GM19099 (cell line): ENCODE measurements around the gene CFAP119.

ENCODE experiments used
- POLR2A ChIP-seq: IDR thresholded peaks from 3 replicates; pipeline ENCODE4 v1.6.1; 2011; ENCODE audit warnings: low read depth; ENCODE audit not compliant: insufficient read length; ENCODE audit errors: extremely low read depth

Gene CFAP119

DNA sequence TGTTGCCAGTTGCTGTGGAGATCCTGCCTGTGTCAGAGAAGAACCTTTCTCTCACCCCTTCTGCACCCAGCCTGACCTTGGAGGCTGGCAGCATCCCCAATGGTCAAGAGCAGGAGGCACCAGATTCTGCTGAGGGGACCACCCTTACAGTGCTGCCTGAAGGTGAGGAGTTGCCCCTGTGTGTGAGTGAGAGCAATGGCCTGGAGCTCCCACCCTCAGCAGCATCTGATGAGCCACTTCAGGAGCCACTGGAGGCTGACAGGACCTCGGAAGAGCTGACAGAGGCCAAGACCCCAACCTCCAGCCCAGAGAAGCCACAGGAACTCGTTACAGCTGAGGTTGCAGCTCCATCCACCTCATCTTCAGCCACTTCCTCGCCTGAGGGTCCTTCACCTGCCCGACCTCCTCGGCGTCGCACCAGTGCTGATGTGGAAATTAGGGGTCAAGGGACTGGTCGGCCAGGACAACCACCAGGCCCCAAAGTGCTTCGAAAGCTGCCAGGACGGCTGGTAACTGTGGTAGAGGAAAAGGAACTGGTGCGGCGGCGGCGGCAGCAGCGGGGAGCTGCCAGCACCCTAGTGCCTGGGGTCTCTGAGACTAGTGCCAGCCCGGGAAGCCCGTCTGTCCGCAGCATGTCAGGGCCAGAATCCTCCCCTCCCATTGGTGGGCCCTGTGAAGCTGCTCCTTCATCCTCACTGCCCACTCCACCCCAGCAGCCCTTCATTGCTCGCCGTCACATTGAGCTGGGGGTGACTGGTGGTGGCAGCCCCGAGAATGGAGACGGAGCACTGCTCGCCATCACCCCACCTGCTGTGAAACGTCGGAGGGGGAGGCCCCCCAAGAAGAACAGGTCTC lies 23.8 kb downstream of the CFAP119 start:
- TF ChIP-seq POLR2A: no peak

DNA sequence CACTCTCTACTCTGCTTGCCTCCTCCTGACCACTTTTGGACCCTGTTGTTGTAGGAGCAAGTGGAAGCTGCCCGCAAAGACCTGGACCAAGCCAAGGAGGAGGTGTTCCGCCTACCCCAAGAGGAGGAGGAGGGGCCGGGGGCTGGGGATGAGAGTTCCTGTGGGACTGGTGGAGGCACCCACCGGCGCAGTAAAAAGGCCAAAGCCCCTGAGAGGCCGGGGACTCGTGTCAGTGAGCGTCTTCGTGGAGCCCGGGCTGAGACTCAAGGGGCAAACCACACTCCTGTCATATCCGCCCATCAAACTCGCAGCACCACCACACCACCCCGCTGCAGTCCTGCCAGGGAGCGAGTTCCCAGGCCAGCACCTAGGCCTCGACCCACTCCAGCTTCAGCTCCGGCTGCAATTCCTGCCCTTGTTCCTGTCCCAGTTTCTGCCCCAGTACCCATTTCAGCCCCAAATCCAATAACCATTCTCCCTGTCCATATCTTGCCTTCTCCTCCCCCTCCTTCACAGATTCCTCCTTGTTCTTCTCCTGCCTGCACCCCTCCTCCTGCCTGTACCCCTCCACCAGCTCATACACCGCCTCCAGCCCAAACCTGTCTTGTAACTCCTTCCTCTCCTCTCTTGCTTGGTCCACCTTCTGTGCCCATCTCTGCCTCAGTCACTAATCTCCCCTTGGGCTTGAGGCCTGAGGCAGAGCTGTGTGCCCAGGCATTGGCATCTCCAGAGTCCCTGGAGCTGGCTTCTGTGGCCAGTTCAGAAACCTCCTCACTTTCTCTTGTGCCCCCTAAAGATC lies 24.7 kb downstream of the CFAP119 start:
- TF ChIP-seq POLR2A: no peak

DNA sequence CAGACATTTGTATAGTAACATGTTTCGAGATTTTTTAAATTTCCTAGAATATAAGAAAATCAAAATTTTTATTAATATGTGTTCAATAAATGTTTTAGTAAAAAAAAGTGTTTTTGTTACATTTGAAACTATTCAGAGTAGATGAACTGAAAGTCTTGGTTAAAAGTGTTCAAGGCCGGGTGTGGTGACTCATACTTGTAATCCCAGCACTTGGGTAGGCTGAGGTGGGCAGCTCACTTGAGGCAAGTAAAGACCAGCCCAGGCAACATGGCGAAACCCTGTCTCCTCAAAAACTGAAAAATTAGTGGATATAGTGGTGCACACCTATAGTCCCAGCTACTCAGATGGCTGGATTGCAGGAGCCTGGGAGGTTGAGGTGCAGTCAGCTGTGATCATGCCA lies 30.5 kb downstream of the CFAP119 start:
- TF ChIP-seq POLR2A: no peak

DNA sequence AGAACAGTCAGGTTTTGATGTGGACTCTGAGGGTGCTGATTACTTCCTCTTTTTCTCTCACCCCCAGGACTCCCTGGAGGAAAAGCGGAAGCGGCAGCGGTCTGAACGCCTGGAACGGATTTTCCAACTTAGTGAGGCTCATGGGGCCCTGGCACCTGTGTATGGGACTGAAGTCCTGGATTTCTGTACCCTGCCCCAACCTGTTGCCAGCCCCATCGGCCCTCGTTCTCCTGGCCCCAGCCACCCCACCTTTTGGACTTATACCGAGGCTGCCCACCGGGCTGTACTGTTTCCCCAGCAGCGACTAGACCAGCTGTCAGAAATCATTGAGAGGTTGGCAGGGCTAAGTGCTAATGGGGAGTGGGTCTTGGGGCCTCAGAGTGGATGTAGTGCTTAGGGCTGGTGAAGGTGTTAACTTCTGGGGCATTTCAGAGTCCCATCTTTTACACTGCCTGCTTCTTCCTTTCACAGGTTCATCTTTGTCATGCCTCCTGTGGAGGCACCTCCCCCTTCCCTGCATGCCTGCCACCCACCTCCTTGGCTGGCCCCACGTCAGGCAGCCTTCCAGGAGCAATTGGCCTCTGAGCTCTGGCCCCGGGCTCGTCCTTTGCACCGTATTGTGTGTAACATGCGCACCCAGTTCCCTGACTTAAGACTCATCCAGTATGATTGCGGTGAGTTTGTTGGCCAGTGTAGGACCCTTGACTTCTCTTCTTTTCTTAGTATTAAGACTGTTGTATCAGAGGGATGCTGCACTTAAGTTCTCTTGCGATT lies 32.8 kb downstream of the CFAP119 start:
- no peak for TF ChIP-seq POLR2A

DNA sequence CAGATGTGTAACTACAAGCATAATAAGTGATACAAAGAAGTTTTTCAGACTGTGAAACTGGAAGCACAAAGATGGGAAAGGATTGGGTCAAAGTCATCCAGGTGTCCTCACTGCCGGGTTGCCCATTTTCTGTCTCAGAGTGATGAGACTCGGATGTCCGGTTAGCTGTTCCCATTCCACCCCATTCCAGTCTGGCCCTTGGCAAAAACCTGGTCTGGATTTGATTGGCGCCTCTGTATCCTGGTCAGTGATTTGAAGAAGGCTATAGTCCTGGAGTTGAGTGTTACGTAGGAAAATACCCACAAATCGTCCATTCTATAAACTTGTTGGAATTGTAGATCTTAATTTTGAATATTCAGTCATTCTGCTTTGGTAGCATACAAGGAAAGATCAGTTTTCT lies 33.5 kb downstream of the CFAP119 start:
- TF ChIP-seq POLR2A: no peak

DNA sequence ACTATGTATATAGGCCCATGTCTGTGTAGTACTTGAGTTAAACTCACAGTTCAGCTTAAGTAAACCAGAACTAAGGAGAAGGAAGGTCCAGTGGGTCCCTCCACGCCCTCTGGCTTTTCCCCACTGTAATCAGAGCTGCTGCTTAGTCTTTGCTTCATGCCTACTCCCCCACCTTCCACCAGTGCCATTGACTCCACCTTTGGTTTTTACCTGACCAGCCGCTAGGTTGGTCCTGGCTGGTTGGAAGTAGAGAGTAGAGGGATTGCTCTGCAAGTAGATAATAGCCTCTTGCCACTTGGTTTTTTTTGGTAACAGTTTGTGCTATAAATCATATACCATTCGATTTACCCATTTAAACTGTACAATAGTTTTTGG lies 36.5 kb downstream of the CFAP119 start:
- no peak for TF ChIP-seq POLR2A

DNA sequence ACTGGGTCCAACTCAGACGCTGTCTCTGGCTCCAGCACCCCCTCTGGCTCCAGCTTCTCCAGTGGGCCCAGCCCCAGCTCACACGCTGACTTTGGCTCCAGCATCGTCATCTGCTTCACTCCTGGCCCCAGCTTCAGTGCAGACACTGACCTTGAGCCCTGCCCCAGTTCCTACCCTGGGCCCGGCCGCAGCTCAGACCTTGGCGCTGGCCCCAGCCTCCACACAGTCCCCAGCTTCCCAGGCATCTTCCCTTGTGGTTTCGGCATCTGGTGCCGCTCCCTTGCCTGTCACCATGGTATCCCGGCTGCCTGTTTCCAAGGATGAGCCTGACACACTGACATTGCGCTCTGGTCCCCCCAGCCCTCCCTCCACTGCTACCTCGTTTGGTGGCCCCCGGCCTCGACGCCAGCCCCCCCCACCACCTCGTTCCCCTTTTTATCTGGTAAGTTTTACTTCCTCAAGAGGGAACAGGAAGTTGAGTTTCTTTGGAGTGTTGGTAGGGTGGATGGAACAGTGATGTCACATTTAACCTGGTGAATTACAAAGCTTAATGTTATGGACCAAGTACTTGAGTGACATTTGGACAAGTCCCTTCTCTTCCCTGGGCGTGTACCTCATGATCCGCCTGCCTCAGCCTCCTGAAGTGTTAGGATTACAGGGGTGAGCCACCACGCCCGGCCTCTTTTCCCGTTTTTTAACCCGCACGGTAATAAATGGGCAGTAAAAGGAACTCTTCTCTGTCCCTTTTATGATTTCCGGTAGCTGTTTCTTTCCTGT lies 37.0 kb downstream of the CFAP119 start:
- no peak for TF ChIP-seq POLR2A

DNA sequence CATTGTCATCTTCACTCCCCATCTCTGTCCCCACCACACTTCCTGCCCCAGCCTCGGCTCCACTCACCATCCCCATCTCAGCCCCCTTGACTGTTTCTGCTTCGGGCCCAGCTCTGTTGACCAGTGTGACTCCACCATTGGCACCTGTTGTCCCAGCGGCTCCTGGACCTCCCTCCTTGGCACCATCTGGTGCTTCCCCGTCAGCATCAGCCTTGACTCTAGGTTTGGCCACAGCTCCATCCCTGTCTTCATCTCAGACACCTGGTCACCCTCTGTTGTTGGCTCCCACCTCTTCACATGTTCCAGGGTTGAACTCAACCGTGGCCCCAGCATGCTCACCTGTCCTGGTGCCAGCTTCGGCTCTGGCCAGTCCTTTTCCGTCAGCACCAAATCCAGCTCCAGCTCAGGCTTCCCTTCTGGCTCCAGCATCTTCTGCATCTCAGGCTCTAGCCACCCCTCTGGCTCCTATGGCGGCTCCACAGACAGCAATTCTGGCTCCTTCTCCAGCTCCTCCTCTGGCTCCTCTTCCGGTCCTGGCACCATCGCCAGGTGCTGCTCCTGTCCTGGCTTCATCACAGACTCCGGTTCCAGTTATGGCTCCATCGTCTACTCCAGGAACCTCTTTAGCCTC lies 38.0 kb downstream of the CFAP119 start:
- no peak for TF ChIP-seq POLR2A

DNA sequence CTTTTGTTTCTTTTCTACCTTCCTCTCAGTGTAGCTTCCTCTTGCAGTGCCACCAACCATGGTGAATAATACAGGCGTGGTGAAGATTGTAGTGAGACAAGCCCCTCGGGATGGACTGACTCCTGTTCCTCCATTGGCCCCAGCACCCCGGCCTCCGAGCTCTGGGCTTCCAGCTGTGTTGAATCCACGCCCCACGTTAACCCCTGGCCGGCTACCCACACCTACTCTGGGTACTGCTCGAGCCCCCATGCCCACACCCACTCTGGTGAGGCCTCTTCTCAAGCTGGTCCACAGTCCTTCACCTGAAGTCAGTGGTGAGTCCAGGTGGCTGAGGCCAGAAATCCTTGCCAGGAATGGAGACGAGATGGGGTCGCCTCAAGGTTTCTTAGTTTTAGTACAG lies 38.9 kb downstream of the CFAP119 start:
- TF ChIP-seq POLR2A: no peak

DNA sequence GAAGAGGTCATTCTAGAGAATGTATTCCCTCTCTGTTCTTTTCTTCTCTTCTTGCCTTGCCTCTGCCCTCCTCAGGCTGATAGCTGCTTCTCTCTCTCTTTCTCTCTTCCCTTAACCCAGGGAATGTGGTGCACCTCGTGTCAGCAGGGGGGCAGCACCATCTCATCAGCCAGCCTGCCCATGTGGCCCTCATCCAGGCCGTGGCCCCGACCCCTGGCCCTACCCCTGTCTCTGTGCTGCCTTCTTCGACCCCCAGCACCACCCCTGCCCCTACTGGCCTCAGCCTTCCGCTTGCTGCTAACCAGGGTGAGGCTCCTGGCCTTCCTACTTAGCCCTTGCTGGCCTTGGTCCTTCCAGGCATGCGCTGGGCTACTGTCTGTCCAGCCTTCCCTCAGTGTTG lies 39.4 kb downstream of the CFAP119 start:
- TF ChIP-seq POLR2A: no peak

DNA sequence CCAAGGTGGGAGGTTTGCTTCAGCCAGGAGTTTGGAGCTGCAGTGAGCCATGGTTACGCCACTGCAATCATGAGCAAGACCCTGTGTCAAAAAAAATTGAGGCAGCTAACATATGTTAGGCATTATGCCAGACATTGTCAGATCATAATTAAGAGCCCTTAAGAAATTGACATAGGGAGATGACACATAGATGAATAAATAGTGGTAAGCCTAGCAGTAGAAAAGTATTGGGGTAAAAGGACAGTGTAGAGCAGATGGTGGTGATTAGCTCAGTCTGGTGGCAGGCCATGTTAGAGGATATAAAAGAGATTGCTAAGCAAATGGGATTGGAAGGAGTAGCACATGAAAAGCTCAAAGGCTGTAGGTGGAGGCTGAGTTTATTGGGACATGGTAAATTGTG lies 40.3 kb downstream of the CFAP119 start:
- no peak for TF ChIP-seq POLR2A

DNA sequence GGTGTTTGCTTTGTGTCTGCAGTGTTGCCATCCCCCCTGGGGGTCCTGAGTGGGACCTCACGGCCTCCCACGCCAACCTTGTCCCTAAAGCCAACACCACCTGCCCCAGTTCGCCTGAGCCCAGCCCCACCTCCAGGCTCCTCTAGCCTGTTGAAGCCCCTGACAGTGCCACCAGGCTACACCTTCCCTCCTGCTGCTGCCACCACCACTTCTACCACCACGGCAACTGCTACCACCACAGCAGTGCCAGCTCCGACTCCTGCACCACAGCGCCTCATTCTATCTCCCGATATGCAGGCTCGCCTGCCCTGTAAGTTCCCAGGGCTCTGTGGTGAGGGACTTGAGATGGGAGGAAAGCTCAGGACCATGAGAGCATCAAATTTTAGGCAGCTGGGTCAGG lies 40.7 kb downstream of the CFAP119 start:
- TF ChIP-seq POLR2A: no peak

DNA sequence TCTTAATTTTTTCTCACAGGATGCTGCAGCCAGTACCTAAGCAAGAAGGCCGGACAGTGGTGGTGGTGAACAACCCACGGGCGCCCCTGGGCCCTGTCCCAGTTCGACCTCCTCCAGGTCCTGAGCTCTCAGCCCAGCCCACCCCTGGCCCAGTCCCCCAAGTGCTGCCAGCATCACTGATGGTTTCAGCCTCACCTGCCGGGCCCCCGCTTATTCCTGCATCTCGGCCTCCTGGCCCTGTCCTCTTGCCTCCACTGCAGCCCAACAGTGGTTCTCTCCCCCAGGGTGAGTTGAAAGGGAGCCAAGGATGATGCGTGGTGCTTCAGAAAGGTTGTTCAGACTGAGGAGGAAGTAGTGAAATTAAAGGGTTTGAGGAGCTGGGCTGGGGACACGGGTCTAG lies 41.2 kb downstream of the CFAP119 start:
- no peak for TF ChIP-seq POLR2A

DNA sequence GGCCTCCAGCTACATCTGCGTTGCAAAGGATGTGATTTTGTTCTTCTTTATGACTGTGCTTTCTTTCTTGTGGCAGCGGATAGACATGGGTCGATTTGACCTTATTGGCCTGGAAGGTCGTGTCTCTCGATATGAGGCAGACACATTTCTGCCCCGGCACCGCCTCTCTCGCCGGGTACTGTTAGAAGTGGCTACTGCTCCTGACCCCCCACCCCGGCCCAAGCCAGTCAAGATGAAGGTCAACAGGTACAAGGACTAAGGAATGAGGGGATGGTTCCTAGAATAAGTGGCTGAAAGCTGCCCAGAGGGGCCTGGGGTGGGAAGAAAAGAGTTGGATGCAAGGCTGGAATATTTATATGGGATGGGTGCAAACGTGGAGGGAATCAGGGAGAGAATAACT lies 41.8 kb downstream of the CFAP119 start:
- no peak for TF ChIP-seq POLR2A
